Thoracic aorta (tissue), 2 donors: ENCODE data around the gene KRTAP9-7. TPM values are rescaled to one million over a fixed set of nuclear protein-coding genes. Genes with fewer than 3 reads are reported as not detected.

Experiments
- ATAC-seq: fragments of 150-250 bp; one replicate; pipeline ENCODE4 v1.8.0; 2017; ENCODE audit warnings: low read depth; ENCODE audit not compliant: insufficient number of reproducible peaks, low FRiP score
- DNase-seq: peaks from one replicate; pipeline ENCODE4 v3.0.0-alpha.2; 2020; ENCODE audit warnings: low spot score
- H3K27ac ChIP-seq, 2 donors: fragments of 200-600 bp; sonication (generic); 1 replicate in 1 of 2; 2 replicates in 1 of 2; pipeline ENCODE4 v1.5.1; 2016; ENCODE audit warnings: mild to moderate bottlenecking in 2 of 2, moderate library complexity in 2 of 2
- H3K27me3 ChIP-seq: fragments of 200-600 bp; sonication (generic); replicated peaks from 2 replicates; pipeline ENCODE4 v1.6.0; 2016; ENCODE audit warnings: mild to moderate bottlenecking; ENCODE audit not compliant: insufficient read depth
- H3K36me3 ChIP-seq: fragments of 200-600 bp; sonication (generic); one replicate; pipeline ENCODE4 v1.5.1; 2016
- H3K4me1 ChIP-seq, 2 donors: fragments of 200-600 bp; sonication (generic); 1 replicate in 1 of 2; 2 replicates in 1 of 2; pipeline versions ENCODE4 v1.5.1 to v1.6.0; 2016; ENCODE audit warnings: low read depth in 2 of 2, mild to moderate bottlenecking in 1 of 2; ENCODE audit not compliant: control insufficient read depth in 1 of 2
- H3K4me3 ChIP-seq: fragments of 200-600 bp; sonication (generic); 2 replicates; pipeline ENCODE4 v1.5.1; 2016; ENCODE audit warnings: mild to moderate bottlenecking
- H3K9me3 ChIP-seq: fragments of 200-600 bp; sonication (generic); 2 replicates; pipeline ENCODE4 v1.5.1; 2016
- CTCF ChIP-seq: fragments of 200-600 bp; sonication (generic); IDR thresholded peaks from one replicate; pipeline ENCODE4 v1.5.1; 2019; ENCODE audit warnings: antibody characterized with exemption
- total RNA-seq, 2 donors: library from RNA; depleted of rRNA; stranded (reverse); fragments of >200 nt; gene quantifications; one replicate each; pipeline versions ENCODE4 v1.1.0 to v1.2.3, GENCODE V29; 2016

Gene KRTAP9-7
- total RNA-seq, 2 donors from 2014 or later, result not detected

- H3K9me3 ChIP-seq, result no peaks in the 10 kb centered on the region
Measured at GRCh38 chr17:41304091-41304490, 28.6 kb downstream of the KRTAP9-7 start.

GRCh38 chr17:41307647-41308046 is 32.1 kb downstream of the KRTAP9-7 start:
- DNase-seq (no peak), ATAC-seq (no peak)
- Histone ChIP-seq H3K36me3 (no peaks in the 10 kb centered on the region), H3K4me1 (peaks cover 0 to 9% of the 10 kb centered on the region in 2 donors), H3K4me3 (no peak overlapping the region), H3K9me3 (no peaks in the 10 kb centered on the region), H3K27me3 (no peaks in the 10 kb centered on the region), H3K27ac (no peak overlapping the region)
- TF ChIP-seq CTCF, result no peak

More at GRCh38 chr17:41304091-41304490, 28.6 kb downstream of the KRTAP9-7 start:
- no peak for DNase-seq
- H3K27me3 ChIP-seq, result no peaks in the 10 kb centered on the region
- no peak for ATAC-seq
- no peak for TF ChIP-seq CTCF
- peaks cover 0 to 9% of the 10 kb centered on the region in 2 donors for H3K4me1 ChIP-seq
- no peak overlapping the region for H3K27ac ChIP-seq
- no peaks in the 10 kb centered on the region for H3K36me3 ChIP-seq
- H3K4me3 ChIP-seq, result no peak overlapping the region

- Histone ChIP-seq H3K27me3 (no peaks in the 10 kb centered on the region), H3K9me3 (no peaks in the 10 kb centered on the region), H3K4me1 (peaks cover 0 to 9% of the 10 kb centered on the region in 2 donors), H3K27ac (no peak overlapping the region), H3K36me3 (no peaks in the 10 kb centered on the region), H3K4me3 (peak overlapping the region; percentile 19)
- no peak for ATAC-seq
- TF ChIP-seq CTCF, result no peak
- no peak for DNase-seq
Measured at GRCh38 chr17:41308251-41308917, 32.9 kb downstream of the KRTAP9-7 start.

GRCh38 chr17:41308918-41309359 is 33.4 kb downstream of the KRTAP9-7 start, which contains the start of gene KRTAP16-1:
Gene KRTAP16-1 (minus strand): TSS chr17:41309309. CDS start chr17:41309253, 56 bp downstream.
- peaks cover 0 to 9% of the 10 kb centered on the region in 2 donors for H3K4me1 ChIP-seq
- H3K9me3 ChIP-seq, result no peaks in the 10 kb centered on the region
- H3K27me3 ChIP-seq, result no peaks in the 10 kb centered on the region
- DNase-seq (no peak), ATAC-seq (no peak)
- H3K4me3 ChIP-seq, result peak within 1 kb of the TSS; percentile 19
- no peak for TF ChIP-seq CTCF
- no peaks in the 10 kb centered on the region for H3K36me3 ChIP-seq
- no peak within 1 kb of the TSS for H3K27ac ChIP-seq

- Histone ChIP-seq H3K27me3 (no peaks in the 10 kb centered on the region), H3K27ac (no peak overlapping the region), H3K9me3 (no peaks in the 10 kb centered on the region), H3K4me3 (no peak overlapping the region), H3K4me1 (peaks cover 0 to 9% of the 10 kb centered on the region in 2 donors), H3K36me3 (no peaks in the 10 kb centered on the region)
- TF ChIP-seq CTCF, result no peak
- no peak for DNase-seq
- ATAC-seq, result no peak
Measured at GRCh38 chr17:41311111-41311510, 35.6 kb downstream of the KRTAP9-7 start.
